Adrenal gland (tissue), 5 donors: ENCODE data around the gene IQSEC1.

Experiments used
- POLR2A ChIP-seq, 2 donors: fragments of 450-650 bp; IDR thresholded peaks; one replicate each; pipeline ENCODE4 v1.6.1; 2017; ENCODE audit warnings: antibody characterized with exemption in 2 of 2, mild to moderate bottlenecking in 2 of 2, moderate library complexity in 1 of 2
- TF ChIP-seq, protein P1 (sequence below), 6 experiments: fragments of 450-650 bp in 4 of 6; fragments of 200-600 bp in 2 of 6; sonication (generic) in 1 of 6; IDR thresholded peaks; 1 replicate in 5 of 6; 2 replicates in 1 of 6; pipeline versions ENCODE4 v1.5.1 to v1.8.0; 2016 to 2021; ENCODE audit warnings: antibody characterized with exemption in 6 of 6, mild to moderate bottlenecking in 2 of 6, moderate library complexity in 1 of 6
- donor health status: DM: no; HTN: no; CAD: no.

DNA sequence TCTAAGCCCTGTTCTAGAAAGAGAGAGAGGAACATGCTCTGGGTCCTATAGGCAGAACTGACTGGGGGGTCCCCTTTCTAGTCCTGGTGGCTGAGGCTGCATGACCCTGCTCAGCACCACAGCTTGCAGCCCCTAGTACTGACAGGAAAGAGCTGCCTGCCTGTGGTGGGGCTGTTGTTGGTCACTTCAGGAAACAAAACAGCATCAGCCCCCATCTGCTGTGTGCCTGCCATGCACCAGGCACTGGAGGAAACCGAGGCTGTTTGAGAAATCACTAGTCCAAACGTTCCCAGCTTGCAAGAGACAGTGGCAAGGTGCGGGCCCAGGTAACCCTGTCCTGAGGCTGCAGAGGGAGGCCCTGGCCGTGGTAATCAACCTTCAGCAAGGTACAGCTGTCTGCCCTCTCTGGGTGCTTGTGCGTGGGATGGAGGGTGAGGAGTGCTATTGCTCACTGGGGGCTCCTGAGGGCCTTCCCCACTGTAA lies 90.6 kb downstream of the IQSEC1 start:
- TF ChIP-seq, protein P1, sequence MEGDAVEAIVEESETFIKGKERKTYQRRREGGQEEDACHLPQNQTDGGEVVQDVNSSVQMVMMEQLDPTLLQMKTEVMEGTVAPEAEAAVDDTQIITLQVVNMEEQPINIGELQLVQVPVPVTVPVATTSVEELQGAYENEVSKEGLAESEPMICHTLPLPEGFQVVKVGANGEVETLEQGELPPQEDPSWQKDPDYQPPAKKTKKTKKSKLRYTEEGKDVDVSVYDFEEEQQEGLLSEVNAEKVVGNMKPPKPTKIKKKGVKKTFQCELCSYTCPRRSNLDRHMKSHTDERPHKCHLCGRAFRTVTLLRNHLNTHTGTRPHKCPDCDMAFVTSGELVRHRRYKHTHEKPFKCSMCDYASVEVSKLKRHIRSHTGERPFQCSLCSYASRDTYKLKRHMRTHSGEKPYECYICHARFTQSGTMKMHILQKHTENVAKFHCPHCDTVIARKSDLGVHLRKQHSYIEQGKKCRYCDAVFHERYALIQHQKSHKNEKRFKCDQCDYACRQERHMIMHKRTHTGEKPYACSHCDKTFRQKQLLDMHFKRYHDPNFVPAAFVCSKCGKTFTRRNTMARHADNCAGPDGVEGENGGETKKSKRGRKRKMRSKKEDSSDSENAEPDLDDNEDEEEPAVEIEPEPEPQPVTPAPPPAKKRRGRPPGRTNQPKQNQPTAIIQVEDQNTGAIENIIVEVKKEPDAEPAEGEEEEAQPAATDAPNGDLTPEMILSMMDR (IDR thresholded peaks at IDR 0.05) = no peak
- TF ChIP-seq POLR2A (IDR thresholded peaks at IDR 0.05) = no peak
